Cerebellar nuclear complex (tissue), 1 donor: Measurements from ENCODE around the gene SLC1A6.
"Not testable (repeated sequence)": the region's sequence is repeated elsewhere in the genome, so short reads cannot be mapped to it uniquely, and the experiment has no call there.

ENCODE experiments used
- DNase-seq, 2 experiments: peaks; one replicate each; lab custom pipeline; 2025; lab: John Stamatoyannopoulos, UW

Gene SLC1A6

DNA sequence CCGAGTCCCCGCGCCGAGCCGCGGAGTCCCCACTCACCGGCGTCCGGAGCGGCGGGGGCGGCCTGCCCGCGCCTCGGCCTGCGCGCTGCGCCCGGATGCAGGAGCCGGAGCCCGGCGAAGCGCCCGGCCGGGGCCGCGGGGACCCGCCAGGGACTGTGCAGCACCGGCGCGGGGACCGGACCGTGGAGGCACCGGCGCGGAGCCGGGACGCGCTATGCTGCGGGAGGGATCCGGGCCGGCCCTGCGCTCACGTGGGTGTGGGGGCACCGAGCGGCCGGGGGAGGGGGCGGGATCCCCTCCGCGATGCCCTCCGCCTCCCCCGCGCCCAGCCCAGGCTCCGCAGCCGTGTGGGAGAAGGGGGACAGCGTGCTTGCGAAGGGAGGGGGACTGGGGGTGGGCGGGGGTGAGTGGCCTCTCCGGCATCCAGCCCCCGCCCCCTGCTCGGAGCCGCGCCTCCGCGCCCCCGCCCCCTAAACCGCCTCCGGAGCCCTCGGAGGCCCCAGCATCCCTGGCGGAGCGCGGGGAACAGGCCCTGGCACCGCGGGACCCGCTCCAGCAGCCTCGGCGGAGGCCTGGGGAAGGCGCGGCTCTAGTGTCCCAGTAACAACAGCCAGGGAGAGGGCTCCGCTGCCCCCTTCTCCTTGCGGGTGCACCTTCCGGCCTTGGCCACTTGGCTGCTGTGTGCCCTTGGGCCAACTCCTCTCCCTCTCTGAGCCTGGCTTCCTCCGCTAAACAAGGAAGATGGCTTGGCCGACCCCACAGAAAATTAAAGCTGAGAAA, at the start of gene SLC1A6:
TSS of gene SLC1A6 (minus strand) at position 389 of the 780 bp plus-strand sequence. CDS start 6,954 bp downstream, outside the sequence.
- DNase-seq, result no peak

DNA sequence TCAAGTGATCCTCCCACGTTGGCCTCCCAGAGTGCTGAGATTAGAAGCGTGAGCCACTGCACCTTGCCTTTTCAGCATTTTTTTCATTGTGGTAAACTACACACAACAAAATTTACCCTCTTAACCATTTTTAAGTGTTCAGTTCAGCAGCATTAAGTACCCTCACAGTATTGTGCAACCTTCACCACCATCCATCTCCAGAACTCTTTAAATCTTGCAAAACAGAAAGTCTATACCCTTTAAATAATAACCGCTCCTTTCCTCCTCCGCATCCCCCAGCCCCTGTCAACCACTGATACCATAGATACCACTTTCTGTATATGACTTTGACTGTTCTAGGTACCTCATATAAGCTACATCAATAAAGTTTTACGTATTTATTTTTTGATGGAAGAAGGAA, 48.8 kb upstream of the SLC1A6 start:
- no peak for DNase-seq

DNA sequence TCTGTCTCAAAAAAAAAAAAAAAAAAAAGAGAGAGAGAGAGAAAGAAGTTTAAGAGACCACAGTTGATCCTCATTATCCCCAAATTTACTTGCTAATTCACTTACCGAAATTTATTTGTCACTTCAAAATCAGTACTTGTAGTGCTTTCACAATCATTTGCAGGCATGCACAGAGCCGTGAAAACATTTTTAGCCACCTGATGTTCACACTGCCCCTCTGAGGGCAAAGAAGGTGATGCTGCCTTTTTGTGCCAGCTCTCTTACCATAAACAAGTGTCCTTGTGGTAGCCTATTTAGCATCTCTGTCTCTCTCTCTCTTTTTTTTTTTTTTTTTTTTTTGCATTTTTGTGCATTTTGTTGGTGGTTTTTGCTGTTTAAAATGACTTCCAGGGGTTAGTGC, 45.6 kb upstream of the SLC1A6 start:
- DNase-seq, result no peak

DNA sequence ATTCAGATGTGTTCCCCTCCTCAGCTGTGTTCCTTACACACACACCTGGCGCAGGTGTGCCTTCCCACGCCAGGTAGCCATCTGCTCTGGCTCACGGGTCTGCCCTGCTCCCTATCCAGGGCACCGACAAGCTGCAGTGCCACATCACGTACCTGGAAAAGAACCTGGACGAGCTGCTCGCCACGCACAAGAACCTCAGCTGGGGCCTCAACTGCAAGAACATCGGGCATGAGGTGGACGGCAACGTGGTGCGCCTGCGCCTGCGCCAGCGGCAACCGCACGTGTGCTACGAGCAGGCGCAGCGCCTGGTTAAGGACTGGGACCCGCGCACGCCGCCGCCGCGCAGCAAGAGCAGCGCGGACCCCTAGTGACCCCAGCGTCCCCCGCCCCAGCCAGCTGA, 43.1 kb upstream of the SLC1A6 start:
- DNase-seq, result no peak

DNA sequence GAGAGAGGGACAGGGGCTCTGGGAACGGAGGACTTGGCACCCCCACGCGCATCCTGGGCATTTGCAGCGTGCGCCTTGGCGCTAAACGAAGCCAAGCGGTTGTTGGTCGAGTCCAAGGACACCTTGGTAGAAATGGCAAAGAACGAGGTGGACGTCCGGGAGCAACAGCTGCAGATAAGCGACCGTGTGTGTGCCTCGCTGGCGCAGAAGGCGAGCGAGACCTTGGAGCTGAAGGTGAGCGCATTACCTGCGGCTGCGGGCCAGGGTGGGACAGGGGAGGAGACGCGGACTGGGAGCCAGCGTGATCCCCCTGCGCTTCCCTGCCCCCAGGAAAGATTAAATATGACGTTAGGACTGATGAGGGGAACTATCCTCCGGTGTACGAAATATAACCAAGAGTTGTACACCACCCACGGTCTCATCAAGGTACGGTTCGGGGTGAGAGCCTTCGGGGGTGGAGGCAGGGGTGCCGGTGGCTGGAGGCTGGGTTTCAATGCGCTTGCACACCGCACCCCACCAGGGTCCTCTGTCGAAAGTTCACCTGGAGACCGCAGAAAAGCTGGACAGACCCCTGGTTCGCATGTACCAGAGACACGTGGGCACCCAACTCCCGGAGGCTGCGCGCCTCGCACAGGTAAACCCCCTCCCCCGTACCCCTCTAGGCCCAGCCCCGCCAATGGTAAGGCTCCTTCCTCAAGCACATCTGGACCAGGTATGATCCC, 41.8 kb upstream of the SLC1A6 start:
- DNase-seq, result no peak

DNA sequence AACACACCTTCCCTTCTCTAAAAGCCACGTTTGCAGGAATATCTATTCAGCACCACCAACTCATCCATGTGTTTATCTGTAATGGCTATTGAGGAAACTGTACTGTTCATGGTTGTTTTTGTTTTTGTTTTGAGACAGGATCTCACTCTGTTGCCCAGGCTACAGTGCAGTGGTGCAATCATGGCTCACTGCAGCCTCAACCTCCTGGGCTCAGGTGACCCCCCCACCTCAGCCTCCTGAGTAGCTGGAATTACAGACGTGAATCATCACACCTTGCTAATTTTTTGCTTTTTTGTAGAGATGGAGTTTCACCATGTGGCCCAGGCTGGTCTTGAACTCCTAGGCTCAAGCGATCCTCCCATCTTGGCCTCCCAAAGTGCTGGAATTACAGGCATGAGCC, 39.2 kb upstream of the SLC1A6 start:
- not testable (repeated sequence) for DNase-seq

DNA sequence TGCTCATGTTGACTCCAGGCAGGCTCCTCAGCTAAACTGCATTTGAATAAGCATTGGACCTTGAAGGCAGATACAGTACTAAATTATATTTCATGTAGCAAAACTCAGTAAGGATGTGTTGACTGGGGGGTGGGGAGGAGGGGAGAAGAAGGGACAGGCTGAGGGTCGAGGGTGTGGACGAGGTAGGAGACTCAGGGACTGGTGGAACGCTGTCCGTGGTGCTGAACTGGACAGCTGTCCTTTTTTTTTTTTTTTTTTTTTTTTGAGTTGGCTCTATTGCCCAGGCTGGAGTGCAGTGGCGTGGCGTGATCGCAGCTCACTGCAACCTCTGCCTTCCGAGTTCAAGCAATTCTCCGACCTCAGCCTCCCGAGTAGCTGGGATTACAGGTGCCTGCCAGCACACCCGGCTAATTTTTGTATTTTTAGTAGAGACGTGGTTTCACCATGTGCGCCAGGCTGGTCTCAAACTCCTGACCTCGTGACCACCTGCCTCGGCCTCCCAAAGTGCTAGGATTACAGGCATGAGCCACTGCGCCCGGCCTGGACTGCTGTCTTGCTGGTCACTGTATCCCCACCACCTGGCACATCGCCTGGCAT, 36.4 kb upstream of the SLC1A6 start:
- no peak for DNase-seq

DNA sequence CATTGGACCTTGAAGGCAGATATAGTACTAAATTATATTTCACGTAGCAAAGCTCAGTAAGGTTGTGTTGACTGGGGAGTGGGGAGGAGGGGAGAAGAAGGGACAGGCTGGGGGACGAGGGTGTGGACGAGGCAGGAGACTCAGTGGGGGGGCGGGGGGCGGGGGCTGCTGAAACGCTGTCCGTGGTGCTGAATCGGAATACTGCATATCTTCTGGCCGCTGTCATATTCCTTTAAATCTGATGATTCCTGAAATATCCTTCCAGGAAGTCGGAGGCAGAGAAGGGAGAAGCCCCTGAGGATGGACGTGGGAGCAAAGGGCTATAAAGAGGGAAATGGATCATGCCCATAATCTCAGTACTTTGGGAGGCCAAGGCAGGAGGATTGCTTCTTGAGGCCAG, 34.9 kb upstream of the SLC1A6 start:
- no peak for DNase-seq

DNA sequence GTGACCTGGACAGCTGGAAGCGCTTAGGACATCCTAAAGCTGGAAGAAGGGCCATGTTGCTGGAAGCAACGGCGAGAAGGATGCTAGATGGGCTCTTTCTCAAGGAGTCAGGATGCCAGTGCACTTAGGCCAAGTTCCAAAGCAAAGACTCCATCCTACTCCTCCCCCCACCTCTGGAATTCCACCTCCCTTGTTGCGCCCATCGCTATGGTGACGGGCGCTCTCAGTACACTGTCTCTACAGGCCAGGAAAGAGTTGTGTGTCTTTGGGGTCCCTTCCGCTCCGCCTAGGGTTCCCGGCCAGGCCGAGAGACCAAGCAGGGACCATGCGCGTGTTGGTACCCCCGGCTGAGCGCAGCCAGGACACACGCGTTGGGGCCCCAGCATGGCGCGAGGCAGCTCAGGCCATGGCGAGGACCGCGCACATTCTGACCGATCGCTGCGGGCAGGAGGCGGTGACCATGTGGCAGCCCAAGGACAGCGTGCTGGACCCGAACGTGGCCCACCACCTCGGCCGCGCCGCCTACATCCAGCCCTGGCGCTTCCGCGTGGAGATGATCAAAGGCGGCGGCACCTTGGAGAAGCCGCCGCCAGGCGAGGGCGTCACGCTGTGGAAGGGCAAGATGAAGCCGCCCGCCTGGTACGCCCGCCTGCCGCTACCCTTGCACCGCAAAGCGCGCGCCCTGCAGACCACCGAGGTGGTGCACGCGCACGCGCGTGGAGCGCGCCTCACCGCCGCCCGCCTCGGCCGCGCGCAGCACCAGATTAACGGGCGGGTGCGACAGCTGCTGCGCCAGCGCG, 31.0 kb upstream of the SLC1A6 start:
- DNase-seq, result no peak

DNA sequence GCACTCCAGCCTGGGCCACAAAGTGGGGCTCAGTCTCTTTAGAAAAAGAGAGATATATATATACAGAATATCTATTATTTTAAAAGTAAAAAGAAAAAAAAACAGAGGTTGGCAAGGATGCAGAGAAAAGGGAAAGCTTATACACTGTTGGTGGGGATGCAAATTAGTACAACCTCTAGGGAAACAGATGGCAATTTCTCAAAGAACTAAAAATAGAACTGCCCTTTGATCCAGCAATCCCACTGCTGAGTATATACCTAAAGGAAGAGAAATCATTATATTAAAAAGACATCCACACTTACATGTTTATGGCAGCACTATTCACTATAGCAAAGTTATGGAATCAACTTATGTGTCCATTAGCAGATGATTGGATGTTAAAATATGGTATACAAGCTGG, 28.6 kb upstream of the SLC1A6 start:
- no peak for DNase-seq

DNA sequence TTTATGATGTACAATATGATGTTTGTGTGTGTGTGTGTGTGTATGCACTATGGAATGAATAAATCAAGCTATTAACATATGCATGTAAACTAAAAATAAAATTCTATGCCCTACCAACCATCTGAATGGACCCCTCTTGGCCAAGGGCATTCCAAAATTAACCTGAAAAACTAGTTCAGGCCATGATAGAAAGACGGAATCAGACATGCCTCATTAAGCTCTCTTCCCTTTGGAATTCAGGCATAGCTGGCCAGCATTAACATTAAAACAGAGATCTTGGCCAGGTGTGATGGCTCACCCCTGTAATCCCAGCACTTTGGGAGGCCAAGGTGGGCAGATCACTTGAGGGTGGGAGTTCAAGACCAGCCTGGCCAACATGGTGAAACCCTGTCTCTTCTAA, 18.3 kb upstream of the SLC1A6 start:
- DNase-seq, result no peak

DNA sequence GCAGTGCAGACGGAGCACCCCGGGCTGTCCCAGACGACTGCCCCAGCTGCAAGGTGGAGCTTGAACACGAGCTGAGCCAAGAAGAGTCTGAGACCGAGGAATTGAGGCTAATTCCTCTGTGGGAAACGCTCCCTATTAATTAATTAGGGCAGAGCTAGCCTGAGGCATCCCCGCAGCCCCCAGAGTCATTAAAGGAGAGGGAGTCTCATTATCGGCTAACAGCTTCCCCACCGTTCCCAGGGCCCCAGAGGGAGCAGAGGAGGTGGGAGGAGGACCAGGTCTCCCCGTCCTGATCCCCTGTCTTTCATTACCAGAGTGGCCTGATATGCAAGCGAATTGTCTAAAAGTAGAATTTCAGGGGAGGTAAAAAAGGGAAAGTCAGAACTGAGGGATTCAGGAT, 13.1 kb upstream of the SLC1A6 start:
- no peak for DNase-seq

DNA sequence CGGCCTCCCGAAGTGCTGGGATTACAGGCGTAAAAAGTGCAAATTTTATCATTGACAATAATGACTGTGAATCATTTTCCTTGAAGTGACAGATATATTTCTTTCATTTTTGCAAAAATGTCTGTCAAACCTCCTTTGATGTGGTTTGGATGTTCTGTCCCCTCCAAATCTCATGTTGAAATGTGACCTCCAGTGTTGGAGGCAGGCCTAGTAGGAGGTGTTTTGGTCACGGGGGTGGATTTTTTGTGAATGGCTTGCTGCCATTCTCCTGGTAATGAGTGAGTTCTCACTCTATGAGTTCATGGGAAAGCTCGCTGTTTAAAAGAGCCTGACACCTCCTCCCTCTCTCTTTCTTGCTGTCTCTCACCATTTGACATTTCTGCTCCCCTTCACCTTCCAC, 5.5 kb upstream of the SLC1A6 start:
- no peak for DNase-seq

DNA sequence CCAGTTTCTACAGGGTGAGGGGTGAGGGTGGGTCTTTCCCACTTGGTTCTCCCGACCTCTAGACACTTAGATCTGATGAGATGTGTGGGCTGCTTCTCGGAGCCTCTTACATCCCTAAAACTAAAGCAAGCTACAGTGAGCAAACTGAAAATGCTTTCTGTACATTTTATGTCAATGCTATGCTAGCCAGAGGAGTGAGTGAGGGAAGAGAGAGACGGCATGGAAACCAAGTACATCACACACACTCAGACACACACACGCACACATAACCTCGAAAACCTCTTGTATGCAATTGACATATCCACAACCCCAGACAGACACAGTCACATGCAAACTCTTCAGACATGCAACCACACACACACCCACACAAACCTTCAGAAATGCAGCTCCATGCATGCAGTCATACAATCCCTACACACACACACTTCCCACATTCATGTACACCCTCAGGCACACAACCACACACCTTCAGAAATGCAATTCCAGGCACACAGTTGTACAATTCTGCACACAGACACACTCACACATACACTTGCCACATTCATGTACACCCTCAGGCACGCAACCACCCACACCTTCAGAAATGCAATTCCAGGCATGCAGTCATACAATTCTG, 1.4 kb downstream of the SLC1A6 start:
- no peak for DNase-seq

DNA sequence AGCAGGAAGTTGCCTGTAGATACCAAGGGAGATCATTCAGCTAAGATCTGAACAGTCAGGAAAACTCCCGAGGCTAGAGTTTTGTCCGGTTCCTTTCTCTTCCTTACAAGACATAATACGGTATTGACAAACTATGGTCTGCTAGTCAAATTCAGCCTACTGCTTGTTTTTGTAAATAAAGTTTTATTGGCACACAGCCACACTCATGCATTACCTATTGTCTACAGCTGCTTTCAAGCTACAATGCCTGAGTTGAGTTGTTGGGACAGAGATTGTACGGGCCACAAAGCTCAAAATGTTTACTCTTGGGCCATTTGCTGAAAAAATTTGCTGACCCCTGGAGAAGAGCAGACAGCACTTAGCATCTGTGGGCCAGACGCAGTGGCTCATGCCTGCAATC, 2.5 kb downstream of the SLC1A6 start:
- DNase-seq, result no peak

DNA sequence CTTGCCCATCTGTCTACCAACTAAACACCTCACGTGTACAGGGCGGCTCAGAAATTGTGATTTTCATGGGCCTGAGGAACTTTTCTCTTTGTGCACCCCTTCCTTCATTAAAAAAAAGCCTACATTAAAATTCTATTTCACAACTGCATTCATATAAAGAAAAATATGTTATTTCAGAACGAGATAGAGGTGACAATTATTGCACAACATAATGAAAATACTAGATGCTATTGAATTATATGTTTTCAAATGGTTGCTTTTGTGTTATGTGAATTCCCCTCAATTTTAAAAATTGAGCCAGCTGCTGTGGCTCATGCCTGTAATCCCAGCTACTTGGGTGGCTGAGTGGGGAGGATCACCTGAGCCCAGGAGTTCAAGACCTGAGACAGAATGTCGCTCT, 5.2 kb downstream of the SLC1A6 start:
- DNase-seq, result no peak

DNA sequence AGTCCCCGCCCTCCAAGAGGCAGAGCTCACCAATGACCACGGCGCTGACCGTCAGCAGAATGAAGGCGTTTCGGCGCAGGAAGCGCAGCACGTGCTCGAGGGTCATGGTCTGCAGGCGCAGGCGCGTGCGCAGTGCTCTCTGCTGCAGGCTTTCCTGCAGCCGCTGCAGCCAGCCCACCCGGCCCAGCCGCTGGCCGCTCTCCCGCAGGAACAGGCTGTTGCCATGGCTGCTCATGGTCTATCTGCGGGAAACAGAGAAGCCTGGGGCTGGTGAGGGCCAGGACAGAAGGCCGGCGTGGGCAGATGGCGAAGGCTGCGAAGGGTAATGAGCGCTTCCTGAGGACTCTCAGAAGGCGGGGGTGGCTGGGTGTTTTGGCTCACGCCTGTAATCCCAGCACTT, 7.0 kb downstream of the SLC1A6 start:
- DNase-seq, result peak in 1 of 2 experiments; percentile 34

DNA sequence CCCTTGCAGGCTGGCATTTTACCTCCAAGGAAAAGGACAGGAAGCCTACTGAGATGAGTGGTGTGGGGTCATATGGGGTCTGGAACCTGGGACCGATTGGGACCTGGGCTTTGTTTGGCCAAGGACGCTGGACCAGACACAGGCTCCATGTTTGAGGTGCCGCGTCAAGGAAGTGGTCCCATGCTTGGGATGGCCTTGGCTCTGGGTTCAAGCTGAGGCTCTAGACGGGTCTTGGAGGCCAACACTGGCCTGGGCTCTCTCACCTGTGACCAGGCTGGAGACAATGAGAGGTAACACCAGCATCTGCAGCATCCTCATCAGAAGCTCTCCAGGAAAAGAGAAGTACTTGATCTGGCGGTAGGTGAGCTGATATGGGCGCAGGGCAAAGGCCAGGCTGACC, 8.2 kb downstream of the SLC1A6 start:
- DNase-seq, result no peak

DNA sequence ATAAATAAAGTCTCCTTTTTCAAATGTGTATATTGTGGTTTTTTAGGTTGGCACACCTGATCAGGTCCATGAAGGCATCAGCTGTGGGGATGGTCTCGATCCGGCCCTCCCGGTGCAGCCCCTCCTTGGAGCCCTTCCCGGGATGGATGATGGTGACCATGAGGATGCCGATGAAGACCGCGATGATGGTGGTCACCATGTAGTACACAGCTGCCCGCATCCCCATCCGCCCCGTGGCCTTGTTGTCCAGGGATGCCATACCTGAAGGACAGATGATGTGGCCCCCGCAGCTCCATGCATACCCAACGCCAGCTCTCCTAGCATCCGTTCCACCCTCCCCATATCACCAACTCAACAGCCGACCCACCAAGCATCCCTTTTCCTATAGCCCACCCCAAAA, 11.4 kb downstream of the SLC1A6 start:
- DNase-seq, result no peak

DNA sequence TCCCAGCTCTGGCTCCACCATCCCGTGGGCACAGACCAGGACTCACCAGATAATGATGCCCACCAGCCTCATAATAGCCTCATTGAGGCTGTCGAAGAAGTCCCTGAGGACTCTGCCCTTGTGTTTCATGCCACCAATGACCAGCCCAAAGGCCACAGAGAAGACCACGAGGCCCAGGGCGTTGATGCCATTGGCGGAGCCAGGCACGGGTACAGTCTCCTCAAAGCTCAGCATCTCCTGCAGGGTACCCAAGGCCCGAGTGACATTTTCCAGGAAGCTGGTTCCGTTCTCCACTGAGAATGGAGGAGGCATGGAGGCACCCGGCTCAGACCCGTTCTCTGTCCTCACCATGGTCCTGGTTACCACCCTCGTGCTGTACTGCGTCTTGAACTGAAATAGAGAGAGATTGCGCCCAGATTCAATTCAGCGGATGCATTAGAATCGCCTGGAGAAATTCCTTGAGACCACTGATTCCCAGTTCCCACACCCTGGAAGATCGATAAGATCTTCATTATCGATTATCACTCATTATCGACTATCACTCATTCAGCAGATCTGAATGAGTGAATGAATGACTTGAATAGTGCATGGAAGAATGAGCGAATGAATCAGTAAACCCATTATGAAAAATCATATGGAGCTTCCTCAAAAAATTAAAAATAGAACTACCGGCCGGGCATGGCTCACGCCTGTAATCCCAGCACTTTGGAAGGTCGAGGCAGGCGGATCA, 17.5 kb downstream of the SLC1A6 start:
- DNase-seq, result no peak

DNA sequence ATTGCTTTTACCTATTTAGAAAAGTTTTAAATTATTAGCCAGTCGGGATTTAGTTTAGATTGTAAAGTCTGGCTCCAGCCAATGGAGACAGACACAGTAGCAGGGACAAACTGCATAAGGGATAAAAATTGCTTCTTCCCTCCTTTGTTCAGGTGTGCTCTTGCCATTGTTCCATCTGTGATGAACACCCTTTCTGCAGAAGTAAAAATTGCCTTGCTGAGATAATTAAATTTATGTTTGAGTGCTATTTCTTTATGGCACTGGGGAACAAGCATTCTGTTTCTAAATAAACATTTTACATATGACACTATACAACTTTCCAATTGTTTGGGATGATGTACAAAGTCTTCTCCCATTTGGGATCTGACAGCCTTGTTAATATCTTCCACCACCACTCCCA, 20.4 kb downstream of the SLC1A6 start:
- DNase-seq, result no peak
